Prostate gland (tissue), 2 donors: ENCODE measurements around the gene TEPSIN. TPM values are rescaled to one million over a fixed set of nuclear protein-coding genes. Genes with fewer than 3 reads are reported as not detected.

Experiments
- DNase-seq: peaks from one replicate; pipeline ENCODE4 v3.0.0-alpha.2; 2019; ENCODE audit warnings: low spot score
- H3K27ac ChIP-seq, 2 donors: fragments of 200-600 bp; sonication (generic); 2 replicates each; pipeline ENCODE4 v1.5.1; 2017 to 2019
- H3K27me3 ChIP-seq: fragments of 200-600 bp; sonication (generic); replicated peaks from 2 replicates; pipeline ENCODE4 v1.5.1; 2019; ENCODE audit not compliant: insufficient read depth
- H3K36me3 ChIP-seq, 2 donors: fragments of 200-600 bp; sonication (generic); 1 replicate in 1 of 2; 2 replicates in 1 of 2; pipeline versions ENCODE4 v1.5.1 to v1.8.1; 2017 to 2019
- H3K4me1 ChIP-seq: fragments of 200-600 bp; sonication (generic); replicated peaks from 2 replicates; pipeline ENCODE4 v1.5.1; 2019
- H3K4me3 ChIP-seq, 2 donors: fragments of 200-600 bp; sonication (generic); 2 replicates each; pipeline ENCODE4 v1.5.1; 2017 to 2019
- H3K9me3 ChIP-seq: fragments of 200-600 bp; sonication (generic); 2 replicates; pipeline ENCODE4 v1.5.1; 2017
- CTCF ChIP-seq, 4 experiments: fragments of 200-600 bp in 2 of 4; fragments of 450-650 bp in 2 of 4; sonication (generic) in 2 of 4; IDR thresholded peaks; 1 replicate in 3 of 4; 2 replicates in 1 of 4; pipeline ENCODE4 v1.5.1; 2016 to 2019; ENCODE audit warnings: antibody characterized with exemption in 4 of 4, mild to moderate bottlenecking in 2 of 4, moderate library complexity in 2 of 4
- POLR2A ChIP-seq: fragments of 450-650 bp; IDR thresholded peaks from one replicate; pipeline ENCODE4 v1.6.1; 2016; ENCODE audit warnings: antibody characterized with exemption, mild to moderate bottlenecking
- POLR2AphosphoS5 ChIP-seq: sonication (generic); formaldehyde crosslinking; IDR thresholded peaks from one replicate; pipeline ENCODE4 v1.6.1; 2017; ENCODE audit warnings: antibody characterized with exemption
- WGBS: methylation state at CpG from one replicate; pipeline ENCODE4 v1.1.5; 2018; 5-methylcytosine and 5-hydroxymethylcytosine counted together
- intact Hi-C: fragments of 100-400 bp; cut with DNase I; formaldehyde crosslinking; loops from one replicate; pipeline ENCODE4 v1.14.2; 2022
- total RNA-seq, 2 donors: library from RNA; depleted of rRNA; stranded (reverse); fragments of >200 nt; gene quantifications; one replicate each; pipeline ENCODE4 v1.1.0, GENCODE V29; 2016

Gene TEPSIN
- total RNA-seq, 2 donors from 2014 or later, result 35.6 to 81.5 TPM

- intact Hi-C loops, result no loop called here
- DNase-seq, result no peak
- WGBS, result 86% methylated on average over 17 of the region's 19 CpGs
- Histone ChIP-seq H3K36me3 (peaks cover 0 to 4% of the 10 kb centered on the region in 2 donors), H3K4me1 (no peaks in the 10 kb centered on the region), H3K9me3 (no peaks in the 10 kb centered on the region), H3K4me3 (no peak overlapping the region), H3K27ac (no peak overlapping the region), H3K27me3 (no peaks in the 10 kb centered on the region)
- no peak for TF ChIP-seq CTCF (IDR thresholded peaks at IDR 0.05)
- TF ChIP-seq POLR2A, result no peak
- TF ChIP-seq POLR2AphosphoS5, result no peak
Measured at GRCh38 chr17:81232616-81233241, 6.1 kb downstream of the TEPSIN start.

GRCh38 chr17:81231766-81232581 is 6.9 kb downstream of the TEPSIN start:
- H3K4me1 ChIP-seq, result no peaks in the 10 kb centered on the region
- DNase-seq, result no peak
- H3K27ac ChIP-seq, result no peak overlapping the region
- WGBS, result 92% methylated on average over 25 of the region's 43 CpGs
- no peaks in the 10 kb centered on the region for H3K27me3 ChIP-seq
- intact Hi-C loops, result no loop called here
- peaks cover 0 to 4% of the 10 kb centered on the region in 2 donors for H3K36me3 ChIP-seq
- H3K9me3 ChIP-seq, result no peaks in the 10 kb centered on the region
- no peak for TF ChIP-seq POLR2A
- TF ChIP-seq CTCF (IDR thresholded peaks at IDR 0.05), result no peak
- TF ChIP-seq POLR2AphosphoS5, result no peak
- H3K4me3 ChIP-seq, result no peak overlapping the region

- H3K27me3 ChIP-seq, result no peaks in the 10 kb centered on the region
- H3K27ac ChIP-seq, result no peak overlapping the region
- DNase-seq, result no peak
- H3K9me3 ChIP-seq, result no peaks in the 10 kb centered on the region
- intact Hi-C loops, result no loop called here
- WGBS, result 88% methylated on average over 31 of the region's 31 CpGs
- H3K36me3 ChIP-seq, result peaks cover 0 to 4% of the 10 kb centered on the region in 2 donors
- H3K4me1 ChIP-seq, result no peaks in the 10 kb centered on the region
- TF ChIP-seq POLR2A, result no peak
- no peak overlapping the region for H3K4me3 ChIP-seq
Measured at GRCh38 chr17:81231121-81231645, 7.7 kb downstream of the TEPSIN start.

GRCh38 chr17:81230043-81230820 is 8.6 kb downstream of the TEPSIN start:
- 93% methylated on average over 26 of the region's 26 CpGs for WGBS
- Histone ChIP-seq H3K27me3 (no peaks in the 10 kb centered on the region), H3K4me3 (no peak overlapping the region), H3K36me3 (peaks cover 0 to 4% of the 10 kb centered on the region in 2 donors), H3K9me3 (no peaks in the 10 kb centered on the region), H3K4me1 (no peaks in the 10 kb centered on the region), H3K27ac (no peak overlapping the region)
- TF ChIP-seq POLR2A (no peak), POLR2AphosphoS5 (no peak), CTCF (IDR thresholded peaks at IDR 0.05) (no peak)
- DNase-seq, result no peak
- intact Hi-C loops, result no loop called here

- WGBS, result 93% methylated on average over 14 of the region's 14 CpGs
Measured at GRCh38 chr17:81229666-81229920, 9.3 kb downstream of the TEPSIN start.

More at GRCh38 chr17:81229666-81229920, 9.3 kb downstream of the TEPSIN start:
- TF ChIP-seq CTCF (IDR thresholded peaks at IDR 0.05), result no peak
- TF ChIP-seq POLR2A, result no peak
- TF ChIP-seq POLR2AphosphoS5, result no peak
- no peaks in the 10 kb centered on the region for H3K4me1 ChIP-seq
- H3K4me3 ChIP-seq, result no peak overlapping the region
- intact Hi-C loops, result no loop called here
- no peak overlapping the region for H3K27ac ChIP-seq
- no peak for DNase-seq
- no peaks in the 10 kb centered on the region for H3K27me3 ChIP-seq
- H3K36me3 ChIP-seq, result peaks cover 0 to 4% of the 10 kb centered on the region in 2 donors
- H3K9me3 ChIP-seq, result no peaks in the 10 kb centered on the region
